HepG2 (cell line): ENCODE data around the gene EZH1. TPM values are rescaled to one million over a fixed set of nuclear protein-coding genes. Genes with fewer than 3 reads are reported as not detected.

ENCODE experiments used
- ASH2L ChIP-seq: fragments of 300-600, 200-600 bp; sonication (generic); IDR thresholded peaks from 2 replicates; pipeline ENCODE4 v1.7.0; 2017; ENCODE audit warnings: low read depth, mild to moderate bottlenecking, moderate library complexity, mixed read lengths, low read length; ENCODE audit not compliant: insufficient read length
- IRX3 ChIP-seq: sonication (generic); formaldehyde crosslinking; IDR thresholded peaks from 2 replicates; pipeline ENCODE4 v1.8.1; 2023; ENCODE audit warnings: mild to moderate bottlenecking, low read depth, missing genetic modification reagents, borderline replicate concordance
- NR3C1 ChIP-seq: sonication (generic); formaldehyde crosslinking; IDR thresholded peaks from 2 replicates; pipeline ENCODE4 v1.4.0; 2020; ENCODE audit warnings: missing genetic modification reagents
- POLR2G ChIP-seq: fragments of 200-400 bp; formaldehyde crosslinking; IDR thresholded peaks from 2 replicates; pipeline ENCODE4 v1.6.1; 2018; ENCODE audit warnings: mild to moderate bottlenecking, low read depth, low read length, moderate library complexity
- TCF12 ChIP-seq, 2 experiments: fragments of 450-650 bp in 1 of 2; sonication (generic) in 1 of 2; formaldehyde crosslinking in 1 of 2; IDR thresholded peaks; 2 replicates each; pipeline versions ENCODE4 v1.6.1 to v1.8.0; 2017 to 2022; ENCODE audit warnings: antibody characterized with exemption in 1 of 2, mild to moderate bottlenecking in 1 of 2, missing genetic modification reagents in 1 of 2, moderate library complexity in 1 of 2
- ZBTB42 ChIP-seq: sonication (generic); formaldehyde crosslinking; IDR thresholded peaks from 2 replicates; pipeline ENCODE4 v1.5.0; 2020; ENCODE audit warnings: mild to moderate bottlenecking, missing genetic modification reagents
- ZFY ChIP-seq: sonication (generic); formaldehyde crosslinking; IDR thresholded peaks from 2 replicates; pipeline ENCODE4 v1.4.0; 2020; ENCODE audit warnings: missing genetic modification reagents
- ZNF20 ChIP-seq: sonication (generic); formaldehyde crosslinking; IDR thresholded peaks from 2 replicates; pipeline ENCODE4 v1.4.0; 2020; ENCODE audit warnings: mild to moderate bottlenecking, moderate library complexity, missing genetic modification reagents
- ZNF75D ChIP-seq: sonication (generic); formaldehyde crosslinking; IDR thresholded peaks from 2 replicates; pipeline ENCODE4 v1.8.1; 2023; ENCODE audit warnings: missing genetic modification reagents, mild to moderate bottlenecking, borderline replicate concordance
- polyA plus RNA-seq, 8 experiments: library from polyadenylated mRNA; depleted of rRNA in 3 of 8; stranded (reverse) in 7 of 8; unstranded in 1 of 8; fragments of >200 nt; fragmentation: Illumina TruSeq in 4 of 8; extraction: Trizol in 4 of 8; gene quantifications; 2 replicates each; pipeline versions ENCODE4 v1.2.1 to v1.2.3, GENCODE V29; 2011 to 2016; ENCODE audit warnings: low read depth in 4 of 8, missing spikeins in 1 of 8, mixed read lengths in 1 of 8; ENCODE audit not compliant: insufficient read depth in 1 of 8
- total RNA-seq, 5 experiments: library from RNA; depleted of rRNA; stranded (reverse); fragments of >200 nt; fragmentation: Illumina TruSeq; extraction: Trizol; gene quantifications; 2 replicates each; pipeline ENCODE4 v1.2.3, GENCODE V29; 2016; ENCODE audit warnings: low read depth in 1 of 5
- TF ChIP-seq, protein P1 (sequence below): IDR thresholded peaks from 2 replicates; pipeline ENCODE4 v1.6.1; 2016; ENCODE audit warnings: low read depth, missing genetic modification reagents, missing compliant biosample characterization
- TF ChIP-seq, protein P2 (sequence below): sonication (generic); formaldehyde crosslinking; IDR thresholded peaks from 2 replicates; pipeline ENCODE4; 2020; ENCODE audit warnings: missing genetic modification reagents, mild to moderate bottlenecking, borderline replicate concordance
- TF ChIP-seq, protein P3 (sequence below): sonication (generic); formaldehyde crosslinking; IDR thresholded peaks from 2 replicates; pipeline ENCODE4 v1.8.1; 2023; ENCODE audit warnings: mild to moderate bottlenecking, moderate library complexity, missing genetic modification reagents

EZH1 gene
- total and polyA plus RNA-seq, 2 of the 13 experiments (the other 11 are each of a cell fraction or from before 2014, with no cell fraction given): 11.6 to 24.0 TPM

DNA sequence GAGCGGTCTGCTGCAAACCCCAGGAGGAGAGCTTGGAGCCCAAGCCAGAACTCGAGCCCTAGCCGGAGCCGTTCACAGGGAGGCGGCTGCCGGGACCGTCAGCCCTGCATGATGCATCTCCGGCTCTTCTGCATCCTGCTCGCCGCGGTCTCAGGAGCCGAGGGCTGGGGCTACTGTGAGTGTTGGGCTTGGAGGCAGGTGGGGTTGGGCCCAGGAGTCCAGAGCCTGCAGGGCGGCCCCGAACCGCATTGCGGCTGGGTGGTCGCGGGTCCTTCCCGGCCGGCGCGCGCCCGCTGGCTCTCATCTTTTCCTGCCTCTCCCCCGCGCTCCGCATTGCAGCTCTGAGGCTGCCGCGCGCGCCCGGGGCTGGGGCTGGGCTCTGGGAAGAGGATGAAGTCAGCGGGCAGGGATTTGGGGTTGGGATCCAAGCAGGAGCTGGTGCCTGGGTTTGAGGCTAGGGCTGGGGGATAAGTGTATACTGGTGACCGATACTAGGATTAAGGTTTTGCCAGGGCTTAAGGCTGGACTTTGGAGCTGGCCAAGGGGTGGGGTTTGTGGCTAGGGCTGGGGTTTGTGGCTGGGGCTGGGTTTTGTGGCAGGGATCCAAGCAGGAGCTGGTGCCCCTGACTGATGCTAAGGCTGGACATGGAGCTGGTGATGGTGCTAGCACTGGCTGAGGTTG, 62.0 kb downstream of the EZH1 start (continued):
- TF ChIP-seq ZNF20 (0 out of 2 replicates have a peak, but pooled peaks have one; percentile 59), NR3C1 (CRISPR knock-in tag) (no peak), IRX3 (CRISPR knock-in tag) (peak; percentile 79; the same call in 1 of the 2 replicates), ZNF75D (CRISPR knock-in tag) (no peak), ASH2L (peak; percentile 33), TCF12 (IDR thresholded peaks at IDR 0.05) (no peak), TCF12 (CRISPR knock-in tag; IDR thresholded peaks at IDR 0.05) (0 out of 2 replicates have a peak, but pooled peaks have one; percentile 62), POLR2G (peak; percentile 23; the same call in 1 of the 2 replicates), ZFY (peak; percentile 30; the same call in 1 of the 2 replicates), ZBTB42 (CRISPR knock-in tag) (no peak)
- TF ChIP-seq, protein P1, sequence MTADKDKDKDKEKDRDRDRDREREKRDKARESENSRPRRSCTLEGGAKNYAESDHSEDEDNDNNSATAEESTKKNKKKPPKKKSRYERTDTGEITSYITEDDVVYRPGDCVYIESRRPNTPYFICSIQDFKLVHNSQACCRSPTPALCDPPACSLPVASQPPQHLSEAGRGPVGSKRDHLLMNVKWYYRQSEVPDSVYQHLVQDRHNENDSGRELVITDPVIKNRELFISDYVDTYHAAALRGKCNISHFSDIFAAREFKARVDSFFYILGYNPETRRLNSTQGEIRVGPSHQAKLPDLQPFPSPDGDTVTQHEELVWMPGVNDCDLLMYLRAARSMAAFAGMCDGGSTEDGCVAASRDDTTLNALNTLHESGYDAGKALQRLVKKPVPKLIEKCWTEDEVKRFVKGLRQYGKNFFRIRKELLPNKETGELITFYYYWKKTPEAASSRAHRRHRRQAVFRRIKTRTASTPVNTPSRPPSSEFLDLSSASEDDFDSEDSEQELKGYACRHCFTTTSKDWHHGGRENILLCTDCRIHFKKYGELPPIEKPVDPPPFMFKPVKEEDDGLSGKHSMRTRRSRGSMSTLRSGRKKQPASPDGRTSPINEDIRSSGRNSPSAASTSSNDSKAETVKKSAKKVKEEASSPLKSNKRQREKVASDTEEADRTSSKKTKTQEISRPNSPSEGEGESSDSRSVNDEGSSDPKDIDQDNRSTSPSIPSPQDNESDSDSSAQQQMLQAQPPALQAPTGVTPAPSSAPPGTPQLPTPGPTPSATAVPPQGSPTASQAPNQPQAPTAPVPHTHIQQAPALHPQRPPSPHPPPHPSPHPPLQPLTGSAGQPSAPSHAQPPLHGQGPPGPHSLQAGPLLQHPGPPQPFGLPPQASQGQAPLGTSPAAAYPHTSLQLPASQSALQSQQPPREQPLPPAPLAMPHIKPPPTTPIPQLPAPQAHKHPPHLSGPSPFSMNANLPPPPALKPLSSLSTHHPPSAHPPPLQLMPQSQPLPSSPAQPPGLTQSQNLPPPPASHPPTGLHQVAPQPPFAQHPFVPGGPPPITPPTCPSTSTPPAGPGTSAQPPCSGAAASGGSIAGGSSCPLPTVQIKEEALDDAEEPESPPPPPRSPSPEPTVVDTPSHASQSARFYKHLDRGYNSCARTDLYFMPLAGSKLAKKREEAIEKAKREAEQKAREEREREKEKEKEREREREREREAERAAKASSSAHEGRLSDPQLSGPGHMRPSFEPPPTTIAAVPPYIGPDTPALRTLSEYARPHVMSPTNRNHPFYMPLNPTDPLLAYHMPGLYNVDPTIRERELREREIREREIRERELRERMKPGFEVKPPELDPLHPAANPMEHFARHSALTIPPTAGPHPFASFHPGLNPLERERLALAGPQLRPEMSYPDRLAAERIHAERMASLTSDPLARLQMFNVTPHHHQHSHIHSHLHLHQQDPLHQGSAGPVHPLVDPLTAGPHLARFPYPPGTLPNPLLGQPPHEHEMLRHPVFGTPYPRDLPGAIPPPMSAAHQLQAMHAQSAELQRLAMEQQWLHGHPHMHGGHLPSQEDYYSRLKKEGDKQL (CRISPR knock-in tag): no peak
- TF ChIP-seq, protein P2, sequence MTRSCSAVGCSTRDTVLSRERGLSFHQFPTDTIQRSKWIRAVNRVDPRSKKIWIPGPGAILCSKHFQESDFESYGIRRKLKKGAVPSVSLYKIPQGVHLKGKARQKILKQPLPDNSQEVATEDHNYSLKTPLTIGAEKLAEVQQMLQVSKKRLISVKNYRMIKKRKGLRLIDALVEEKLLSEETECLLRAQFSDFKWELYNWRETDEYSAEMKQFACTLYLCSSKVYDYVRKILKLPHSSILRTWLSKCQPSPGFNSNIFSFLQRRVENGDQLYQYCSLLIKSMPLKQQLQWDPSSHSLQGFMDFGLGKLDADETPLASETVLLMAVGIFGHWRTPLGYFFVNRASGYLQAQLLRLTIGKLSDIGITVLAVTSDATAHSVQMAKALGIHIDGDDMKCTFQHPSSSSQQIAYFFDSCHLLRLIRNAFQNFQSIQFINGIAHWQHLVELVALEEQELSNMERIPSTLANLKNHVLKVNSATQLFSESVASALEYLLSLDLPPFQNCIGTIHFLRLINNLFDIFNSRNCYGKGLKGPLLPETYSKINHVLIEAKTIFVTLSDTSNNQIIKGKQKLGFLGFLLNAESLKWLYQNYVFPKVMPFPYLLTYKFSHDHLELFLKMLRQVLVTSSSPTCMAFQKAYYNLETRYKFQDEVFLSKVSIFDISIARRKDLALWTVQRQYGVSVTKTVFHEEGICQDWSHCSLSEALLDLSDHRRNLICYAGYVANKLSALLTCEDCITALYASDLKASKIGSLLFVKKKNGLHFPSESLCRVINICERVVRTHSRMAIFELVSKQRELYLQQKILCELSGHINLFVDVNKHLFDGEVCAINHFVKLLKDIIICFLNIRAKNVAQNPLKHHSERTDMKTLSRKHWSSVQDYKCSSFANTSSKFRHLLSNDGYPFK (CRISPR knock-in tag): peak; percentile 46
- TF ChIP-seq, protein P3, sequence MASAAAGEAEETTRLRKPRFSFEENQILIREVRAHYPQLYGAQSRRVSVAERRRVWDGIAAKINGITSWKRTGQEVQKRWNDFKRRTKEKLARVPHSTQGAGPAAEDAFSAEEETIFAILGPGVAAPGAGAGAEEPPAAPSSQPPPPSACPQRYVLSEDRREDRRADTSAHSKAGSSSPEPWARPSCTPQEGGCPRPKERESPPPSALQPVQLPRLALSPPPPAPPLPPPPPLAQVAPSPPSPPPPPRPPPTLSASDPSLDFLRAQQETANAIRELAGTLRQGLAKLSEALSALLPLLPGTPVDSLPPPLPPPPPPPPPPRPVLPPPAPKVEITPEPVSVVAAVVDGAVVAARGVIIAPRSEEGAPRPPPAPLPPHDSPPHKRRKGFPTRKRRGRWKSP (CRISPR knock-in tag): peak; percentile 65
